ENCODE measurements around the gene MAPKAP1. TPM values are rescaled to one million over a fixed set of nuclear protein-coding genes. Genes with fewer than 3 reads are reported as not detected.

Gene MAPKAP1
- total RNA-seq, 2 experiments from 2014 or later: 66.2 to 78.8 TPM

GRCh38 chr9:125545845-125546244, 161.2 kb downstream of the MAPKAP1 start:
- Histone ChIP-seq H3K9me2 (ENCODE audit: insufficient read depth, low read length) (no peaks in the 10 kb centered on the region), H3K27ac (ENCODE audit: low read depth, low read length, poor library complexity, severe bottlenecking) (no peak overlapping the region), H4K20me1 (ENCODE audit: insufficient read depth, low read length) (0 out of 2 replicates have a peak, but pooled peaks cover 3% of the 10 kb centered on the region), H3K9me3 (ENCODE audit: low read length) (no peaks in the 10 kb centered on the region), H3K36me3 (ENCODE audit: insufficient read depth, low read length) (no peaks in the 10 kb centered on the region), H3K4me3 (ENCODE audit: low read depth, low read length, poor library complexity, severe bottlenecking) (no peak overlapping the region), H2AFZ (ENCODE audit: low read length) (no peak overlapping the region), H3K4me1 (ENCODE audit: insufficient read depth, low read length, poor library complexity, severe bottlenecking) (no peaks in the 10 kb centered on the region), H3K4me2 (ENCODE audit: low read length) (no peak overlapping the region), H3K79me2 (ENCODE audit: insufficient read depth, low read depth, low read length) (no peaks in the 10 kb centered on the region)
- ChIA-PET CTCF (ENCODE audit: unreplicated experiment) (no interaction called here), POLR2A (interaction anchor here (0.6 kb wide), 1 partner anchor 58 kb away, joined by 3 read pairs; no protein-coding TSS in a partner anchor)
- BruUV-seq (replicated peaks): no TSS peak
- no peak for DNase-seq (ENCODE audit: low spot score)
- intact Hi-C loops (cut with micrococcal nuclease; ENCODE audit: unreplicated experiment): no loop called here
- TF ChIP-seq EZH2phosphoT487 (IDR thresholded peaks at IDR 0.05; ENCODE audit: borderline replicate concordance, low read depth, low read length): no peak
- TF ChIP-seq CTCF (conservative IDR thresholded peaks at IDR 0.05; ENCODE audit: low read length): no peak

GRCh38 chr9:125544988-125545651, 161.9 kb downstream of the MAPKAP1 start:
- Histone ChIP-seq H3K9me3 (ENCODE audit: low read length) (no peaks in the 10 kb centered on the region), H3K4me1 (ENCODE audit: insufficient read depth, low read length, poor library complexity, severe bottlenecking) (no peaks in the 10 kb centered on the region), H3K9me2 (ENCODE audit: insufficient read depth, low read length) (no peaks in the 10 kb centered on the region), H3K4me3 (ENCODE audit: low read depth, low read length, poor library complexity, severe bottlenecking) (no peak overlapping the region), H2AFZ (ENCODE audit: low read length) (no peak overlapping the region), H3K36me3 (ENCODE audit: insufficient read depth, low read length) (no peaks in the 10 kb centered on the region), H3K4me2 (ENCODE audit: low read length) (no peak overlapping the region), H3K27ac (ENCODE audit: low read depth, low read length, poor library complexity, severe bottlenecking) (no peak overlapping the region), H3K79me2 (ENCODE audit: insufficient read depth, low read depth, low read length) (no peaks in the 10 kb centered on the region), H4K20me1 (ENCODE audit: insufficient read depth, low read length) (0 out of 2 replicates have a peak, but pooled peaks cover 3% of the 10 kb centered on the region)
- POLR2A ChIA-PET: interaction anchor here (0.6 to 1.8 kb wide), 2 partner anchors 16 to 58 kb away, joined by 3 to 6 read pairs; no protein-coding TSS in a partner anchor
- no peak for DNase-seq (ENCODE audit: low spot score)
- CTCF ChIA-PET (ENCODE audit: unreplicated experiment): no interaction called here
- intact Hi-C loops (cut with micrococcal nuclease; ENCODE audit: unreplicated experiment): no loop called here
- TF ChIP-seq EZH2phosphoT487 (IDR thresholded peaks at IDR 0.05; ENCODE audit: borderline replicate concordance, low read depth, low read length) (no peak), CTCF (conservative IDR thresholded peaks at IDR 0.05; ENCODE audit: low read length) (no peak)
- no TSS peak for BruUV-seq (replicated peaks)

- H3K4me3 ChIP-seq (ENCODE audit: low read depth, low read length, poor library complexity, severe bottlenecking): no peak overlapping the region
- POLR2A ChIA-PET: interaction anchor here (1.1 to 1.8 kb wide), 2 partner anchors 15 to 22 kb away, joined by 3 to 6 read pairs; no protein-coding TSS in a partner anchor
- 0 out of 2 replicates have a peak, but pooled peaks cover 3% of the 10 kb centered on the region for H4K20me1 ChIP-seq (ENCODE audit: insufficient read depth, low read length)
- no peak for DNase-seq (ENCODE audit: low spot score)
- intact Hi-C loops (cut with micrococcal nuclease; ENCODE audit: unreplicated experiment): no loop called here
- no peaks in the 10 kb centered on the region for H3K9me2 ChIP-seq (ENCODE audit: insufficient read depth, low read length)
- no peak overlapping the region for H3K4me2 ChIP-seq (ENCODE audit: low read length)
- no peaks in the 10 kb centered on the region for H3K9me3 ChIP-seq (ENCODE audit: low read length)
- CTCF ChIA-PET (ENCODE audit: unreplicated experiment): no interaction called here
- H2AFZ ChIP-seq (ENCODE audit: low read length): no peak overlapping the region
- no peaks in the 10 kb centered on the region for H3K79me2 ChIP-seq (ENCODE audit: insufficient read depth, low read depth, low read length)
- H3K4me1 ChIP-seq (ENCODE audit: insufficient read depth, low read length, poor library complexity, severe bottlenecking): no peaks in the 10 kb centered on the region
- no TSS peak for BruUV-seq (replicated peaks)
- no peak overlapping the region for H3K27ac ChIP-seq (ENCODE audit: low read depth, low read length, poor library complexity, severe bottlenecking)
- TF ChIP-seq CTCF (conservative IDR thresholded peaks at IDR 0.05; ENCODE audit: low read length) (no peak), EZH2phosphoT487 (IDR thresholded peaks at IDR 0.05; ENCODE audit: borderline replicate concordance, low read depth, low read length) (no peak)
- no peaks in the 10 kb centered on the region for H3K36me3 ChIP-seq (ENCODE audit: insufficient read depth, low read length)
Observed at GRCh38 chr9:125544484-125544883, 162.5 kb downstream of the MAPKAP1 start.
